HG03095 (cell line): ENCODE data around the gene EHBP1L1.
"Not testable (repeated sequence)": the region's sequence is repeated elsewhere in the genome, so short reads cannot be mapped to it uniquely, and the experiment has no call there.

Experiments used
- ATAC-seq: cut with Tn5 transposase; IDR thresholded peaks from one replicate; pipeline ENCODE4 v1.9.1; 2021; ENCODE audit warnings: moderate library complexity; ENCODE audit not compliant: unreplicated experiment

EHBP1L1 gene

DNA sequence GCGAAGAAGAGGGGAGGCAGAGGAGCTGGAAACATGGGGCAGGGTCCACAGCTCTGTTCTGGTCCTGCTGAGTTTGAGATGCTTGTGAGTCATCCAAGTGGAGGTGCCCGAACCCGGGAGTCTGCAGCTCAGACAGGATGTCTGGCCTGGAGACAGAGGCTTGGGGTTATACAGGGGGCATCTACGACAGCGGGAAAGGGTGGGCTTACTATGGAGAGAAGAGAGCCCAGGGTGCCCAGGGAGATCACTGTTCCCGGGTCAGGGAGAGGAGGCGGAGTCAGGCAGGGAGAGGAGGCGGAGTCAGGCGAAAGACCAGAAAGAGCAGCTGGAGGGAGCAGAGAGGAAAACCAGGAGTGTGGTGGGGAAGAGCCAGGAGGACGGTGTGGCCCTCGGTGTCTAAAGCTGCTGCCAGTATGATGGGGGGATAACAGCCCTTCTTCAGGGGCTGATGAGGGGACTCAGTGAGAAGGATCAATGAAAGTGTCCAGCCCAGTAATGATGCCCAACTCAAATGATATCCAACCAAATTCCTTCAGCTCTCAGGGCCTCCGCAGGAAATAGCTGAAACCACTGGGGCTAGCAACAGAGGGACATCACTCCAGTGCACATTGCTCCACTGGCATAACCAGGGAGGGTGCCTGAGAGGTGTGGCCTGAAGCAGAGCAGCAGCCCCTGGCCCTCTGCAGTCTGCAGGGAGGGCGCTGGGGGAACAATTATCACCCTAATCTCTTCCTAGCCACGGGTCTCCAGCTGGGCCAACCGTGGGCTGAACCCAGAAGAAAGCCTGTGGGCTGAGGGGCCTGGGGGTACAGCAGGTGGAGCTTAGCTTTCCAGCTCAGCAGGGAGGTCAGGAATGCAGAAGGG lies 15.1 kb upstream of the EHBP1L1 start:
- no peak for ATAC-seq

DNA sequence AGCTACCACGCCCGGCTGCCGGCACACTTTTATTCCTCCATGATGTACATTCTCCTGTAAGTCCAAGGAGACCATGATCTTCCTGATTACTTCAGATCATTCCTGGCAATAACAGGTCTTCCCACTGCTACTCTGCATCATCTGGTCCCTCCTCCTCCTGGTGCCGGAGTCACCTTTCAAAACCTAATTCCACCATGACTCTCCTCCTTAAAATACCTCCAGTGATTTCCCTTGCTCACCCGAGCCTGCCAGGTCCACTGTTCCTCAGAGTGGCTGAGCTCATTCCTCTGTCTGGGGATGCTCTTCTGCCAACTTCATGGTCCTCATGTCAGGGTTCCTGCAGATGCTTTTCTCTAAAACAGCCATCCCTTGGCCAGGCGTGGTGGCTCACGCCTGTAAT lies 13.8 kb upstream of the EHBP1L1 start:
- no peak for ATAC-seq

DNA sequence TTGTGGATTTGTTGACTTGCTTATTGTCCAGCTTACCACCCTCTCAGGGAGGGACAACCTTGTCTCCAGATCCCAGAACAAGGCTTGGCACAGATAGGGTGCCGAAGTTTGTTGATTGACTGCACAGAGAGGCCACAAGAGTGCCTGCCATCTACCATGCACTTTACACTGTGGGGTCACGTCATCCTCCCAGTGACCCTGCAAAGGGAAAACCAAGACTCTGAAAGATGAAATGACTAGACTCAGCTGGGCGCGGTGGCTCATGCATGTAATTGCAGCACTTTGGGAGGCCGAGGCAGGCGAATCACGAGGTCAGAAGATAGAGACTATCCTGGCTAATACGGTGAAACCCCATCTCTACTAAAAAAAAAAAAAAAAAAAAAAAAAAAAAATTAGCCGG lies 13.1 kb upstream of the EHBP1L1 start:
- no peak for ATAC-seq

DNA sequence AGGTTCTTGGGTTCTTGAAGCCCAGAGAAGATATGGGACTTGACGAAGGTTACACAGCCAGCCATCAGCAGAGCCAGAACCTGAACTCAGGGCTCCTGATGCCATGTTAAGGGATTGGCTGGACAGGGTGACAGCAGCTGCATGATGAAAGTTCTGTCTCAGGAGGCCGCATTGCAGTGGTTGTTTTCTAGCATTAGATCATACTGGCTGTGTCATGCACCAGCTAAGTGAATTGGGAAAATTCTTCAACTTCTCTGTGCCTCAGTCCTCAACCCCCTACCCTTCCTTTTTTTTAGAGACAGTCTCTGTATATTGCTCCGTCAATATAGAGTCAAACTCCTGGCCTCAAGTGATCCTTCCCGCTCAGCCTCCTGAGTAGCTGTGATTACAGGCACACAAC lies 12.3 kb upstream of the EHBP1L1 start:
- no peak for ATAC-seq

DNA sequence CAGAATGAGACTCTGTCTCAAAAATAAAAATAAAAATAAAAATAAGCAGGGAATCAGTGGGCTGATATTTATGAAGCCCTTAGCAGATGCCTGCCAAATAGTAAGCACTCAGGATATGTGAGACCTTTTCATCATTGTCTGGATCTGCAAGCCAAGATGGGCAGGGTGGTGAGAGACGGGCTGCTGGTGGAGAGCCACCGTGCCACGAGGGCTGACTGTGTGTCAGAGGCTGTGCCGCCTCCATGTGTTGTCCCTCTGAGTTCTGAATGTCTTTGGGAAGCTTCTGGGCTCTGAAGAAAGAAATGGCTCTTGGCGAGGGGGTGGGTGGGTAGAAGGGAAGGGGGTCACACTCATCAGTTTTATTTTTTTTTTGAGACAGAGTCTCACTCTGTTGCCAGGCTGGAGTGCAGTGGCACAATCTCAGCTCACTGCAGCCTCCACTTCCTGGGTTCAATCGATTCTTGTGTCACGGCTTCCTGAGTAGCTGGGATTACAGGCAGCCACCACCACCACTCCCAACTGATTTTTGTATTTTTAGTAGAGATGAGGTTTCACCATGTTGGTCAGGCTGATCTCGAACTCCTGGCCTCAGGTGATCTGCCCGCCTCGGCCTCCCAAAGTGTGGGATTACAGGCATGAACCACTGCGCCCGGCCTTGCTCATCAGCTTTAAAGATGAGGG lies 10.8 kb upstream of the EHBP1L1 start:
- ATAC-seq = not testable (repeated sequence)

DNA sequence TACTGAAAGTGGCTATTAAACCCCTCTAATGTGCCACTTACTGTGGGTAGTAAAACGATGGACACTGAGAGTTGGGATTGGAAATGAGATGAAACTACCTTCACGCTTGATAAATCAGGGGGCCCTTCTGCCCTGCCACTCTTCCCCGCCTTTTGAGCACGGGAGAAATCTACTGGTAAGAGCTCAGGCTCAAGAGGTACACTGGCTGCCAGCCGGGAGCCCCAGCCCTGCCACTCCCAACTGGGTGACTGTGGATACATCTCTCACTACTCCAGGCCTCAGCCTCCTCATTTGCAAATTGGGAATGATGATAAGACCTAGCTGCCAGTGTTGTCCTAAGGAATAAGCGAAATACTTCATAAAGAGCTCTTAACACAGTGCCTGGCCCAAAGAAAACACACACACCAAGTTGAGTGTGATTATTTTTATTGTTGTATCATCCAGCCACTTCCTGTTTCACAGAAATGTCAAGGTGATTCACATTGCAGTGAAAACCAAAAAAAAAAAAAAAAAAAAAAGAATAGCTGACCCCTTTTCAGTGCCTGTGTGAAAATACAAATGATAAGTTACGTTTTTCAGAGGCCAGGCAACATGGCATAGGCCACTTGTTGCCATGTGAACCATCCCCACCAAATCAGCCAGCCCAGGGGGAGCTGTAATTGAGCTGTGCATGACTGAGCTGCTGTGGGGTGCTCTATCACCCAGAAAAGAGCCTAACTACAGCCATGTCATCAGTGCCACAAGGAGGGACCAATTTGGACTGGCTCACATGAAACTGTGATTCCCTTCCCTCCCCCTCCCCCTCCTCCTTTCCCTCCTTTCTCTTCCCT lies 10.0 kb upstream of the EHBP1L1 start:
- ATAC-seq = no peak

DNA sequence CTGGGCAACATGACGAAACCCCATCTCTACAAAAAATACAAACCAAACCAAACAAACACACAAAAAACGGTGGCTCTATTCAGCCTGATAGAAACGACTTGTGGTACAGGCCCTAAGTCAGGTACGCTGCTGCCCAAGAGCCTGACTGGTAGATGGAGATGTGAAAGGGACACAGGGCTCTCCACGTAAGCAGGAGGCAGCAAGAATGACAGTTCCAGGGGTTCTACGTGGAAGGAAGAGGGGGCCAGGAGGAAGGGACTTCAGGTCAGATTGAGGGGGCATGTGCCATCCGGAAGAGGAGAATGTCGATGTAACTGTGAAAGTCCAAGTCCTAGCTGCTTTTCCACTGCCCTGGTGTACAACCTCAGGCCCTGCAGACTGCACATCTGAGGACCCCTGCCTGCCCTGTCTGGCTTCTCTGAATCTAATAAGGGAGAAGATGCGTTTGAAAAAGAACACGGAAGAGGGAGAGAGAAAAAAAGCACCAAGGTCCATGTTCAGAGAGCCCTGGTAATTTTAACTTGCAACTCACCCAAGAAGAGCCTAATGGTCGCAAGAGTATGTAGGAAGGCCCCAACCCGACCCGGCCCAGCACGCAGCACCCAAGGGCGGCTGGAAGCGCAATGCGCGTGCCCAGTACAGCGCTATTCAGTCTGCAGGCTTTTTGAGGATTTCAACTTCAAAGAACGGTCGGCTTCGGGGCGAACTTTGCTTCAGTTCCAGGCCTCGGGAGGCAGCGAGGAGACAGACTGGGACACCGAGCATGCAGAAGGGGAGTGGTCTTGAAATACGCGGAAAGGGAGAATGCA lies 6.5 kb upstream of the EHBP1L1 start:
- ATAC-seq = no peak

DNA sequence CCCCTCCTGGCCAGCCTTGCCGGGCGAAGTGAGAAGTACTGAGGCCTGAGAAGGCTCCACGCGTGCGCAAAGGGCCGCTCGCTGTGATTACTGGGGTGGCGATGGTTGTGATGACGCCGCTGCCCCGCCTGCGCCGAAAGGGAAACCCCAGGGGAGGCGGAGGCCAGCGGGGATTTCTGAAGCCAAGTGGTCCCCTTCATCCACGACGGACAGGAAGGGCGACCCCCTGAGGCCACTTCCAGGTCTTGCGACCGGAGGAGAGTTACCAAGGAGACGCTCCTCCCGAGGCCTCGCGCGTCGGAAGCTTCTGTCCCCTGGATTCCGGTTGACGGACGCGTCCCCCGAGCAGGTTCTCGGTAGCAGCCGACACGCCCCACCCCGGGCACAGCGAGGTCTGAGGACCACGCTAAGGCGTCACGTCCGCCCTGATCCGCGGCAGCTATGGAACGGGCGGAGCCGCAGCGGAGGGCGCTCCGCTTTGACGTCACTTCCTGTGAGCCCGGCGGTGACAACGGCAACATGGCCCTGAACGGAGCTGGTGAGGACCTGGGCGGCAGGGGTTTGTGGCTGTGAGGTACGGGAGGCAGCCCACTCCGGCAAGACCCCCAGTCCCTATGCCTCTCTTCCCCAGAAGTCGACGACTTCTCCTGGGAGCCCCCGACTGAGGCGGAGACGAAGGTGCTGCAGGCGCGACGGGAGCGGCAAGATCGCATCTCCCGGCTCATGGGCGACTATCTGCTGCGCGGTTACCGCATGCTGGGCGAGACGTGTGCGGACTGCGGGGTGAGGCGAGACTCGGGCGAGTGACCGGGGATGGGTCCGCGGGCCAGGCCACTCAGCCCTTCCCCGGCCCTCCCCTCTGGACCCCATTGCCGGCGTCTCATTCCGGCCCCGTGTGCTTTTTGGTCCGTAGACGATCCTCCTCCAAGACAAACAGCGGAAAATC lies 5.6 kb upstream of the EHBP1L1 start, which contains the start of gene ZNRD2:
ZNRD2 (plus strand) TSS at position 505 of the 946 bp plus-strand sequence; CDS start at position 520, 15 bp downstream.
- ATAC-seq = peak; percentile 49

DNA sequence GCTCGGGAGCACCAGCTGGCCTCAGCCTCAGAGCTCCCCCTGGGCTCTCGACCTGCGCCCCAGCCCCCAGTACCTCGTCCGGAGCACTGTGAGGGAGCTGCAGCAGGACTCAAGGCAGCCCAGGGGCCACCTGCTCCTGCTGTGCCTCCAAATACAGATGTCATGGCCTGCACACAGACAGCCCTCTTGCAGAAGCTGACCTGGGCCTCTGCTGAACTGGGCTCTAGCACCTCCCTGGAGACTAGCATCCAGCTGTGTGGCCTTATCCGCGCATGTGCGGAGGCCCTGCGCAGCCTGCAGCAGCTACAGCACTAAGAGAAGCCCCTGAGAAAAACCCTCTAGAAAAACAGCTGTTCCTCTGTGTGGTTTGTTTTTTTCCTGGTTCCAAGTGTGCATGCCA lies 4.4 kb upstream of the EHBP1L1 start:
- no peak for ATAC-seq

DNA sequence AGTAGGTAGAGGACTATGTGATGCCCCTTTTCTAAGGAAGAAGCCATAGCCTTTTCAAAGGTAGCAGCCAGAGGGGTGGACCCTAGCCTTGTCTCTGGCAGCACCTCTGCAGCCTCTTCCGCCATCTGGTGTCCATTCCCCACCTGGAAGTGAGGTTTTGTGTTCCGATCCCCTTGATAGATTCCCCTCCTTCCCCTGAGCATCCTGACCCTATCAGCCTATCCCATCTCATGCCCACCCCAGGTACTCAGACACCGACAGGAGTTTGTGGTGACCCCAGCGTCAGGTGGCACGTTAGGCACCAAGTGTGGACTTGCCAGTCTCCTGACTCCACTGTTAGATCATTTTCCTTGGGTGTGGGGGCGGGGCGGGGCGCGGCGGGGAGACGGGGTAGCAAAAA lies 3.9 kb upstream of the EHBP1L1 start:
- no peak for ATAC-seq

DNA sequence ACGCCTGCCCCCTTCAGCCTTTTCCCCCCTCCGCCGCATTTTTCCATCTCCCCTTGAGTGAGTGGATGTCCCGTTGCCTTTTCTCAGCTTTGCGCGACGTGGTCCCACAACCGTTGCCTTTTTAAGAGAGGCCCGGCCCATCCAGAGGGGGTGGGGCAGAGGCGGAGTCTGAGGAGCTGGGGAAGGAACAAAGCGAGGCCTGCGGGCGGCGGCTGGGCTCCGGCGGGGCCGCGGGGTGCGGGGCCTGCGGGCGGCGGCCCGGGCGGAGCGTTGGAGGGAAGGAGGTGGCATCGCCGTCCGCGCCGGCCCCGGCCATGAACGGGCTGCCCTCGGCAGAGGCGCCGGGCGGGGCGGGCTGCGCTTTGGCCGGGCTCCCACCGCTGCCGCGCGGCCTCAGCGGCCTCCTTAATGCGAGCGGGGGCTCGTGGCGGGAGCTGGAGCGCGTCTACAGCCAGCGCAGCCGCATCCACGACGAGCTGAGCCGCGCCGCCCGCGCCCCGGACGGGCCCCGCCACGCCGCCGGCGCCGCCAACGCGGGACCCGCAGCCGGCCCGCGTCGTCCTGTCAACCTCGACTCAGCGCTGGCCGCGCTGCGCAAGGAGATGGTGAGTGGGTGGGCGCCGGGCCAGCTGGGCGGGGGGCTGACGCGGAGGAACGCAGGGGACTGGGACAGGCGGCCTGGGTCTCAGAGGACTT lies 3.3 kb upstream of the EHBP1L1 start, which contains the start of gene FAM89B:
FAM89B (plus strand) TSS at position 183 of the 696 bp plus-strand sequence; CDS start at position 315, 132 bp downstream.
- ATAC-seq = no peak

DNA sequence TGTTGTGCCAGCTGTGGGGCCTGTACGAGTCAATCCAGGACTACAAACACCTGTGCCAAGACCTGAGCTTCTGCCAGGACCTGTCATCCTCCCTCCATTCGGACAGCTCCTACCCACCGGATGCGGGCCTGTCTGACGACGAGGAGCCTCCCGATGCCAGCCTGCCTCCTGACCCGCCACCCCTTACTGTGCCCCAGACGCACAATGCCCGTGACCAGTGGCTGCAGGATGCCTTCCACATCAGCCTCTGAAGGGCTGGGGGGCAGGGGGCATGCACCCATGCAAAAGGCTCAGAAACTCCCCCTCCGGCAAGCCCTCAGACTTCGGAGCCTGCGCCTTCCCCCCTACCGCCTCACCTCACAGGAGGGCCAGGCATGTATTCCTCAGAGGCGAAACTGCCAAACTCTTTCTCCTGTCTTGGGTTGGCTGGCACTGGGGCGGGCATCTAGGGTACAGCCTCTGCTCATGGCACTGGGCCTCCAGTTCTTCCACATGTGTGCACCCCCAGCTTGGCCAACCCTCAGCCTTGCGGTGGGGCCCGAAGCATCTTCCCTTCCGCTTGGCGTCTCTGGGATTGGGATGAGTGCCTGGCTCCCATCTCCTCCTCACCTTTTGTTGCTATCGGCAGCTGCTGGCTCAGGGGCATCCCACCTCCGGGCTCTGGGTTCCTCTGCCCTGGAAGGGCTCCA lies 2.3 kb upstream of the EHBP1L1 start:
- no peak for ATAC-seq

DNA sequence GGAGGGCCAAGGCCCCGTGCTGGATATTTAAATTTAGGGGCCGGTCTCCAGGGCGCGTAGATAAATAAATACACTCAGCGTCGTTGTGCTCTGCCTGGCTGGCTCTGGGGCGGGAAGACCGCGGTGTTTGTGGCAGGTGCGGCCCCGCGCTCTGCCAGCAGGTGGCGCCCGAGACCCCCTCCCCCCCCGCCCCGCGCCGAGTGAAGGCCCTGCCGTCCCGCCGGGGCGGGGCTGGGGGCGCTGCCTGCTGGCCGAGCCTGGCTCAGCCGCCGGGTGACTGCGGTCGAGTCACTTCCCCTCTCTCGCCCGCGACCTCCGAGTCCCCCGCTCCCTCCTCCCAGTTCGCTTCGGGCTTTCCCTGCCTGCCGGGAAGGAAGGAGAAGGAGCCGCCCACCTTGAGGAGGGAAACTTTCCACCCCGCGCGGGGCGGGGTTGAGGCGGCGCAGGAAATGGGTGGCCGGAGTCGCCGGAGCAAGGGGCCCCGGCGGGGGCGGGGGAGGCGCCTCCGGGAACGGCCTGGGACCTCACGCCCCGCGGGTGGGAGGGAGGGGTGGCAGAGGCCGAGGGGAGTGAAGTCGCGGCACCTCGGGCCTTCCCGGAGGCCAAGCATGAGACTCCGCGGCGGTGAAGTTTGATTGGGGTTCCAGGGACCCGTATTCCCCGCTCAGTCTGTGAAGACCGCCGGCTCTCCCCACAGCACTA lies 1.6 kb upstream of the EHBP1L1 start:
- ATAC-seq = peak; percentile 30

DNA sequence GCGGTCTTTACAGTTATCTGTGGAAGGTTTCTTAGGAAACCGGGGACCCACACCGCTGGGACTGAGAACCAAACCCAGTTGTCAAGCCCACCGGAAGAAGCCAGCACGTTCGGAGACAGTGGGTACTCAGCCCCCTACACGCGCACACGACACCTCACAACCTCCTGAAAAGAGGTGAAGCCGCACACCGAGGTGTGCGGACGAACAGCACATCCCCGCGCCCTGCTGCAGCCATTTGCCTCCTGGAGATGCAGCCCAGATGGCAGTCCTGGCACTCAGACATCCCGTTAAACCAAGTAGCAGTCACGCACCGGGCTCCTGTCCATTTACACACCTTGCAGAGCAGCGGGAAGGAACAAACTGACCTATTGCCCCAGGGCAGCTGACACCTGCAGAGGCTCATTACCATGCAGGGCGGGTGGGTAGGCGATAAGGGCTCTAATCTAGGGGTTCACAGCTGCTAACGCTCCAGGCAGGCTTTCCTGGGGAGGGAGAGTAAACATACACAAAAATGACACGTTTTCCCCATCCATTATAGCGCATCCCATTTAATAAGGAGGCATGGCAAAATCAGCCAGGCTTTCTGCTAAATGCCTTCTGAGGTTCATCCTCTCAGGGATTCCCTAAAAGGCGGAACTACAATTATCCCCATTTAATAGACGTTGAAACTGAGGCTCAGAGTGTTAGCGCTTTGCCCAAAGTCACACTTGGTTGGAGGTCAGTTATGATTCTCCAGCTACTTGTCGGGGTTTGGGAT lies 864 bp upstream of the EHBP1L1 start:
- no peak for ATAC-seq

DNA sequence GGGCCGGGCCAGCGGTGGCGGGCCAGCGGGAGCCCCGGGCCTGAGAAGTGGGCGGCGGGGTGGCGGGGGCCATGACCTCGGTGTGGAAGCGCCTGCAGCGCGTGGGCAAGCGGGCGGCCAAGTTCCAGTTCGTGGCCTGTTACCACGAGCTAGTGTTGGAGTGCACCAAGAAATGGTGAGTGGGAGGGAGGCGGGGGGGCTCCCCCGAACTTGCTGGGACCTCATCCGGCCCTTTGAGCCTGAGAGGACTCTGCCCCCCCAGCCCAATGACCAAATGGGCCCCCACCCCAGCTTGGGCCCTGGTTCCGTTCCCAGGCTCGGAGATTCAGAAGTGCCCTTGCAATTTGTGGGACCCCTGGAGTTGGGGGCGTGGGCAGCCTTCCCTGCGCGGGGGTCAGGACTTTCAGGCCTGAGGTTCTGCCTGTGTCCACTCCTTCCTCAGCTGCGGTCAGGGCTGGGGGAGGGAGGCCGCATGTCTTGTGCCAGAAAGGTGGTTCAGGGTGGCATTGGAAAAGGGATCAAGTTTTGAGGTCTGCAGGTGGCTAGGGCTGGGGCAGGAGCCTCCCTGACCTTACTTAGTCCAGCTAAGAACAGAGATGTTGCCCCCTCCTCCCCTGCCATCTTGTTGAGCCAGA lies 496 bp downstream of the EHBP1L1 start:
- ATAC-seq = no peak
